SIG-M5 (cell line): ENCODE measurements around the gene UGT2B7.

ENCODE experiments used
- DNase-seq: peaks from one replicate; lab custom pipeline; 2025; lab: John Stamatoyannopoulos, UW

The UGT2B7 gene

GRCh38 chr4:69156913-69157312 is 60.6 kb downstream of the UGT2B7 start:
- DNase-seq: no peak
